ENCODE measurements around the gene KRT85. TPM values are rescaled to one million over a fixed set of nuclear protein-coding genes. Genes with fewer than 3 reads are reported as not detected.
"Not testable (repeated sequence)": the region's sequence is repeated elsewhere in the genome, so short reads cannot be mapped to it uniquely, and the experiment has no call there.

The KRT85 gene
- total RNA-seq, 2 donors from 2014 or later, result not detected

GRCh38 chr12:52413202-52413601 lies 45.9 kb upstream of the KRT85 start:
- H3K4me3 ChIP-seq, result no peak overlapping the region
- no peaks in the 10 kb centered on the region for H3K36me3 ChIP-seq
- no peaks in the 10 kb centered on the region for H3K9me3 ChIP-seq
- no peak overlapping the region for H3K27ac ChIP-seq
- H3K4me1 ChIP-seq (ENCODE audit: control insufficient read depth in 1 of 2, low read depth in 2 of 2), result no peaks in the 10 kb centered on the region
- no peak for TF ChIP-seq CTCF (IDR thresholded peaks at IDR 0.05)
- no peak for DNase-seq (ENCODE audit: low spot score)
- no peaks in the 10 kb centered on the region for H3K27me3 ChIP-seq (replicated peaks; ENCODE audit: insufficient read depth)
- no peak for ATAC-seq (ENCODE audit: insufficient number of reproducible peaks, low FRiP score, low read depth)

- Histone ChIP-seq H3K4me1 (ENCODE audit: control insufficient read depth in 1 of 2, low read depth in 2 of 2) (no peaks in the 10 kb centered on the region), H3K27me3 (replicated peaks; ENCODE audit: insufficient read depth) (no peaks in the 10 kb centered on the region), H3K27ac (no peak overlapping the region), H3K4me3 (no peak overlapping the region), H3K36me3 (no peaks in the 10 kb centered on the region), H3K9me3 (no peaks in the 10 kb centered on the region)
- no peak for TF ChIP-seq CTCF (IDR thresholded peaks at IDR 0.05)
- ATAC-seq (ENCODE audit: insufficient number of reproducible peaks, low FRiP score, low read depth), result no peak
- DNase-seq (ENCODE audit: low spot score), result no peak
Measured at GRCh38 chr12:52411815-52412214, 44.5 kb upstream of the KRT85 start.

- not testable (repeated sequence) for H3K36me3 ChIP-seq; H3K27me3 ChIP-seq (replicated peaks; ENCODE audit: insufficient read depth); H3K27ac ChIP-seq; H3K4me3 ChIP-seq; DNase-seq (ENCODE audit: low spot score); ATAC-seq (ENCODE audit: insufficient number of reproducible peaks, low FRiP score, low read depth); H3K9me3 ChIP-seq; H3K4me1 ChIP-seq (ENCODE audit: control insufficient read depth in 1 of 2, low read depth in 2 of 2)
Measured at GRCh38 chr12:52410589-52411248, 43.4 kb upstream of the KRT85 start.

- no peaks in the 10 kb centered on the region for H3K36me3 ChIP-seq
- DNase-seq (ENCODE audit: low spot score) (no peak), ATAC-seq (ENCODE audit: insufficient number of reproducible peaks, low FRiP score, low read depth) (no peak)
- no peaks in the 10 kb centered on the region for H3K27me3 ChIP-seq (replicated peaks; ENCODE audit: insufficient read depth)
- H3K4me1 ChIP-seq (ENCODE audit: control insufficient read depth in 1 of 2, low read depth in 2 of 2), result no peaks in the 10 kb centered on the region
- TF ChIP-seq CTCF (IDR thresholded peaks at IDR 0.05), result no peak
- no peak overlapping the region for H3K27ac ChIP-seq
- no peak overlapping the region for H3K4me3 ChIP-seq
- H3K9me3 ChIP-seq, result no peaks in the 10 kb centered on the region
Measured at GRCh38 chr12:52407918-52408317, 40.6 kb upstream of the KRT85 start.

- TF ChIP-seq CTCF (IDR thresholded peaks at IDR 0.05), result no peak
- no peaks in the 10 kb centered on the region for H3K4me1 ChIP-seq (ENCODE audit: control insufficient read depth in 1 of 2, low read depth in 2 of 2)
- no peaks in the 10 kb centered on the region for H3K9me3 ChIP-seq
- H3K27me3 ChIP-seq (replicated peaks; ENCODE audit: insufficient read depth), result no peaks in the 10 kb centered on the region
- DNase-seq (ENCODE audit: low spot score), result no peak
- H3K4me3 ChIP-seq, result no peak within 1 kb of the TSS
- no peak within 1 kb of the TSS for H3K27ac ChIP-seq
- no peak for ATAC-seq (ENCODE audit: insufficient number of reproducible peaks, low FRiP score, low read depth)
- H3K36me3 ChIP-seq, result no peaks in the 10 kb centered on the region
Measured at GRCh38 chr12:52405922-52406385, 38.7 kb upstream of the KRT85 start, which contains the start of gene KRT82. Gene KRT82 (minus strand): TSS chr12:52406335. CDS start chr12:52406277, 58 bp downstream.

- H3K9me3 ChIP-seq, result no peaks in the 10 kb centered on the region
- no peak overlapping the region for H3K4me3 ChIP-seq
- TF ChIP-seq CTCF (IDR thresholded peaks at IDR 0.05), result no peak
- DNase-seq (ENCODE audit: low spot score), result no peak
- ATAC-seq (ENCODE audit: insufficient number of reproducible peaks, low FRiP score, low read depth), result no peak
- no peak overlapping the region for H3K27ac ChIP-seq
- no peaks in the 10 kb centered on the region for H3K27me3 ChIP-seq (replicated peaks; ENCODE audit: insufficient read depth)
- no peaks in the 10 kb centered on the region for H3K36me3 ChIP-seq
- no peaks in the 10 kb centered on the region for H3K4me1 ChIP-seq (ENCODE audit: control insufficient read depth in 1 of 2, low read depth in 2 of 2)
Measured at GRCh38 chr12:52404951-52405350, 37.7 kb upstream of the KRT85 start.

Measured in thoracic aorta (tissue), 2 donors.